ENCODE results near the gene MARCKSL1. TPM values are rescaled to one million over a fixed set of nuclear protein-coding genes. Genes with fewer than 3 reads are reported as not detected.

MARCKSL1 gene
- total RNA-seq, 1 experiment from 2014 or later = 0.65 TPM

- intact Hi-C loops (cut with micrococcal nuclease) = no loop called here
- TF ChIP-seq, protein P1, sequence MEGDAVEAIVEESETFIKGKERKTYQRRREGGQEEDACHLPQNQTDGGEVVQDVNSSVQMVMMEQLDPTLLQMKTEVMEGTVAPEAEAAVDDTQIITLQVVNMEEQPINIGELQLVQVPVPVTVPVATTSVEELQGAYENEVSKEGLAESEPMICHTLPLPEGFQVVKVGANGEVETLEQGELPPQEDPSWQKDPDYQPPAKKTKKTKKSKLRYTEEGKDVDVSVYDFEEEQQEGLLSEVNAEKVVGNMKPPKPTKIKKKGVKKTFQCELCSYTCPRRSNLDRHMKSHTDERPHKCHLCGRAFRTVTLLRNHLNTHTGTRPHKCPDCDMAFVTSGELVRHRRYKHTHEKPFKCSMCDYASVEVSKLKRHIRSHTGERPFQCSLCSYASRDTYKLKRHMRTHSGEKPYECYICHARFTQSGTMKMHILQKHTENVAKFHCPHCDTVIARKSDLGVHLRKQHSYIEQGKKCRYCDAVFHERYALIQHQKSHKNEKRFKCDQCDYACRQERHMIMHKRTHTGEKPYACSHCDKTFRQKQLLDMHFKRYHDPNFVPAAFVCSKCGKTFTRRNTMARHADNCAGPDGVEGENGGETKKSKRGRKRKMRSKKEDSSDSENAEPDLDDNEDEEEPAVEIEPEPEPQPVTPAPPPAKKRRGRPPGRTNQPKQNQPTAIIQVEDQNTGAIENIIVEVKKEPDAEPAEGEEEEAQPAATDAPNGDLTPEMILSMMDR (IDR thresholded peaks at IDR 0.05; ENCODE audit: unreplicated experiment) = no peak
- Mint-ChIP-seq H3K27me3 (ENCODE audit: insufficient read depth, unreplicated experiment) (no peaks in the 10 kb centered on the region), H3K36me3 (ENCODE audit: insufficient read depth, unreplicated experiment) (peaks cover 21% of the 10 kb centered on the region), H3K27ac (ENCODE audit: low read depth, unreplicated experiment) (peak overlapping the region; percentile 3), H3K4me1 (ENCODE audit: insufficient read depth, unreplicated experiment) (peaks cover 24% of the 10 kb centered on the region), H3K9me3 (ENCODE audit: unreplicated experiment) (no peaks in the 10 kb centered on the region), H3K4me3 (ENCODE audit: unreplicated experiment) (no peak overlapping the region)
- CTCF ChIA-PET = interaction anchor here (1.2 to 1.4 kb wide), 2 partner anchors 16 to 96 kb away, joined by 3 to 8 read pairs; no protein-coding TSS in a partner anchor
- no peak for DNase-seq (ENCODE audit: unreplicated experiment)
- POLR2A ChIA-PET = interaction anchor here (0.7 to 0.9 kb wide), 3 partner anchors 10 to 300 kb away, joined by 3 to 4 read pairs (median 3); no protein-coding TSS in a partner anchor
- BruUV-seq (replicated peaks) = no TSS peak
Measured at GRCh38 chr1:32311709-32312393, 24.2 kb downstream of the MARCKSL1 start.

- no peak overlapping the region for H3K4me3 Mint-ChIP-seq (ENCODE audit: unreplicated experiment)
- BruUV-seq (replicated peaks) = no TSS peak
- no peak overlapping the region for H3K27ac Mint-ChIP-seq (ENCODE audit: low read depth, unreplicated experiment)
- ChIA-PET CTCF (interaction anchor here (0.6 kb wide), 1 partner anchor 62 kb away, joined by 3 read pairs; no protein-coding TSS in a partner anchor), POLR2A (no interaction called here)
- no peaks in the 10 kb centered on the region for H3K9me3 Mint-ChIP-seq (ENCODE audit: unreplicated experiment)
- TF ChIP-seq, protein P1 (IDR thresholded peaks at IDR 0.05; ENCODE audit: unreplicated experiment) = no peak
- H3K36me3 Mint-ChIP-seq (ENCODE audit: insufficient read depth, unreplicated experiment) = peaks cover 31% of the 10 kb centered on the region
- no peaks in the 10 kb centered on the region for H3K27me3 Mint-ChIP-seq (ENCODE audit: insufficient read depth, unreplicated experiment)
- intact Hi-C loops (cut with micrococcal nuclease) = no loop called here
- H3K4me1 Mint-ChIP-seq (ENCODE audit: insufficient read depth, unreplicated experiment) = peaks cover 21% of the 10 kb centered on the region
- DNase-seq (ENCODE audit: unreplicated experiment) = no peak
Measured at GRCh38 chr1:32309960-32310359, 26.1 kb downstream of the MARCKSL1 start.

GRCh38 chr1:32307324-32307723, 28.7 kb downstream of the MARCKSL1 start:
- TF ChIP-seq, protein P1 (IDR thresholded peaks at IDR 0.05; ENCODE audit: unreplicated experiment) = no peak
- no peaks in the 10 kb centered on the region for H3K9me3 Mint-ChIP-seq (ENCODE audit: unreplicated experiment)
- H3K27me3 Mint-ChIP-seq (ENCODE audit: insufficient read depth, unreplicated experiment) = no peaks in the 10 kb centered on the region
- no peak overlapping the region for H3K4me3 Mint-ChIP-seq (ENCODE audit: unreplicated experiment)
- H3K4me1 Mint-ChIP-seq (ENCODE audit: insufficient read depth, unreplicated experiment) = peaks cover 18% of the 10 kb centered on the region
- intact Hi-C loops (cut with micrococcal nuclease) = no loop called here
- ChIA-PET CTCF (interaction anchor here (0.6 to 0.9 kb wide), 3 partner anchors 10 to 91 kb away, joined by 3 to 4 read pairs (median 3); no protein-coding TSS in a partner anchor), POLR2A (interaction anchor here (0.7 to 0.8 kb wide), 2 partner anchors 15 to 127 kb away, joined by 3 read pairs; partner anchors contain the start of gene HDAC1)
- peaks cover 46% of the 10 kb centered on the region for H3K36me3 Mint-ChIP-seq (ENCODE audit: insufficient read depth, unreplicated experiment)
- peak; percentile 24 for DNase-seq (ENCODE audit: unreplicated experiment)
- H3K27ac Mint-ChIP-seq (ENCODE audit: low read depth, unreplicated experiment) = peak overlapping the region; percentile 2
- no TSS peak for BruUV-seq (replicated peaks)

DNA sequence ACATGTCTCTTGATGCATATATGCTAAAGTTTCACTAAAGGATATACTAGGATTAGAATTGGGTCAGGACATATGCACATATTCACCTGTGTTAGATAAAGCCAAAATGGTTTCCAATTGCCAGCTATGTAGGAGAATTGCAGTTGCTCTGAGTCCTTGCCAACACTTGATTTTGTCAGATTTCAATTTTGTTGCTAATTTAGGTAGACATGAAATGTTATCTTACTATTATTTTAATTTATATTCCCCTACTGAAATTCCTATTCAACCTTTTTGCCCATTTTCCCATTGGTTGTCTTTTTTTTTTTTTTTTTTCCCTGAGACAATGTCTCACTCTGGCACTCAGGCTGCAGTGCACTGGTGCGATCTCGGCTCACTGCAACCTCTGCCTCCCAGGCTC, 30.7 kb downstream of the MARCKSL1 start:
- no peaks in the 10 kb centered on the region for H3K27me3 Mint-ChIP-seq (ENCODE audit: insufficient read depth, unreplicated experiment)
- ChIA-PET CTCF (interaction anchor here (0.6 kb wide), 2 partner anchors 12 to 96 kb away, joined by 3 read pairs; no protein-coding TSS in a partner anchor), POLR2A (no interaction called here)
- H3K27ac Mint-ChIP-seq (ENCODE audit: low read depth, unreplicated experiment) = no peak overlapping the region
- no peak overlapping the region for H3K4me3 Mint-ChIP-seq (ENCODE audit: unreplicated experiment)
- peaks cover 6% of the 10 kb centered on the region for H3K4me1 Mint-ChIP-seq (ENCODE audit: insufficient read depth, unreplicated experiment)
- TF ChIP-seq, protein P1 (IDR thresholded peaks at IDR 0.05; ENCODE audit: unreplicated experiment) = no peak
- no peak for DNase-seq (ENCODE audit: unreplicated experiment)
- BruUV-seq (replicated peaks) = no TSS peak
- H3K36me3 Mint-ChIP-seq (ENCODE audit: insufficient read depth, unreplicated experiment) = peaks cover 42% of the 10 kb centered on the region
- H3K9me3 Mint-ChIP-seq (ENCODE audit: unreplicated experiment) = no peaks in the 10 kb centered on the region
- intact Hi-C loops (cut with micrococcal nuclease) = no loop called here
